GM12892 (cell line): ENCODE data around the gene MYLIP.

Experiments used
- POLR2A ChIP-seq: IDR thresholded peaks from 2 replicates; pipeline ENCODE4 v1.6.1; 2011; ENCODE audit warnings: low read depth, low read length, control low read depth
- POLR2AphosphoS5 ChIP-seq: IDR thresholded peaks from 2 replicates; pipeline ENCODE4 v1.6.1; 2011; ENCODE audit warnings: low read depth, low read length, control low read depth
- TAF1 ChIP-seq: IDR thresholded peaks from 2 replicates; pipeline ENCODE4 v1.6.1; 2011; ENCODE audit warnings: low read depth, mild to moderate bottlenecking, control low read depth, low read length, borderline replicate concordance

GRCh38 chr6:16137451-16137801 lies 8.5 kb downstream of the MYLIP start:
- TF ChIP-seq POLR2A (no peak), TAF1 (no peak), POLR2AphosphoS5 (no peak)
